GM03348 (cell line): ENCODE data around the gene OFD1.
"Not testable (repeated sequence)": the region's sequence is repeated elsewhere in the genome, so short reads cannot be mapped to it uniquely, and the experiment has no call there.

Experiments
- DNase-seq: peaks from one replicate; pipeline ENCODE4 v3.0.0; 2012; ENCODE audit warnings: low spot score

Gene OFD1

DNA sequence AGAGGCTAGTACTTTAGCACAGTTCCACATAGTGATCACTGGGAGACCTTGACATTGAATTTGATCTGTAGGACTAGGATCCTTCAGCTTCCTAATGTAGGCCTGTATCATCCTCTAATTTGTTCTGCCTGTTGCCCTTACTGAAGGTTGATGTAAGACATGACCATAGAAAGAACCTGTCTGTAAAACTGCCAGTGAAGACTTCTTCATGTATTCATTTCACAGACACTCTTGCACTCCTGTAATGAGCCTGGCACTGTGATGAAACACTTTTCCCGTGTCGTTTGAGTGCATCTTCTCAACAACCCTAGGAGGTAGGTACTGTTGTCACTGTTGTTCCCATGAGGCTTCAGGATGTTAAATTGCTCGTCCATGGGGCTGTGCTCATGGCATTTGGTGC lies 31.0 kb upstream of the OFD1 start:
- DNase-seq, result no peak

DNA sequence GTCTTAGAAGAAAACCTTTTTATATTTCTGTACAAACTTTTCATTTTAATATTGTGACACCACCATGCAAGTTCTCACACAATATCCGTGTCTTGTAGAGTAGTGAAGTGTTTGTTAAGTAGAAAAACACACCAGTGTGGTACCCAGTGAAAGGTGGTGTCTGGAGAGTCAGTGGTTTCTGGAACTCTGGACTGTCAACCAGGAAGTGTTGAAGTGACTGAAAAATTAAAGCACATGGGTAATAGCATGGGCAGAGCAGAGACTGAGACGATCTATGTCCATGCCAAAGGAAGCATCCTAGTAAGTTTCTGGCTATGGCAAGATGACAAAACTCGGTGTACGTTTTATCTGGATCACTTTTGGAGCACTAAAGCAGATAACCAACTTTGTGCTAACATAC lies 23.4 kb upstream of the OFD1 start:
- DNase-seq, result no peak

DNA sequence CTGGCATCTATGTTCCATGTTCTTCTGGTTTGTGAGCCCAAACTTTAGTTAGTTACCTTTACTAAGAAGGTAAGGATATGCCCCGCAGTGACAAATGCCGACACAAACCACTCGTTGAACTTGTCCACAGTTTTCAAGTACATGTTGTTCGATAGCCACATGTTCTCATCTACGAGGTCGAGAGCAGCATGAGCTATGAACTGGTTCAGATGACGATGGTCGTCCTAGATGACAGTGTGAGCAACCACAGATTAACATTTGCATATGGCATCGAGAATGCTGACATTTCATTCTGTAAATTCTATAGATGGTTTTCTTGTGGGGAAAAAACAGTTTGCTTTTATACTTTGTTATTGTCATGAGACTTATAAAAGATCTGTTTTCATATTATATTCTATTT lies 18.1 kb upstream of the OFD1 start:
- DNase-seq, result no peak

DNA sequence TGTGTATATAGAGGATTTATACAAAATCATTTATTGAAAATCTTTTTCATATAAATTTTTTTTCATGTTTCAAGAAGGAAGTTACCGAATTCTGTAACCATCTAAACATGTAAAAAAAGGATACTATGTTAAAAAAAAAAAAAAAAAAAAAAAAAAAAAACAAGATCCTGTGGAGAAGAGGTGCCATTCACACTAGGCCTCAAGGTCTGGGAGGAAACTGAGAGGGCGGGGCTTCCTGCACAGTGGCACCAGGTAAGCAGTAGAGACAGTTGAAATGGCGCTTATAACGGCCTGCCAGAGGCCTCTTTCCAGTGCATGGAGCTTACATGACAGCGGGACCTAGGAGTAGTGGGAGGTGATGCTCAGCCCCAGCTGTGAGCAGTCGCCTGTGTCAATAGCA lies 17.6 kb upstream of the OFD1 start:
- no peak for DNase-seq

DNA sequence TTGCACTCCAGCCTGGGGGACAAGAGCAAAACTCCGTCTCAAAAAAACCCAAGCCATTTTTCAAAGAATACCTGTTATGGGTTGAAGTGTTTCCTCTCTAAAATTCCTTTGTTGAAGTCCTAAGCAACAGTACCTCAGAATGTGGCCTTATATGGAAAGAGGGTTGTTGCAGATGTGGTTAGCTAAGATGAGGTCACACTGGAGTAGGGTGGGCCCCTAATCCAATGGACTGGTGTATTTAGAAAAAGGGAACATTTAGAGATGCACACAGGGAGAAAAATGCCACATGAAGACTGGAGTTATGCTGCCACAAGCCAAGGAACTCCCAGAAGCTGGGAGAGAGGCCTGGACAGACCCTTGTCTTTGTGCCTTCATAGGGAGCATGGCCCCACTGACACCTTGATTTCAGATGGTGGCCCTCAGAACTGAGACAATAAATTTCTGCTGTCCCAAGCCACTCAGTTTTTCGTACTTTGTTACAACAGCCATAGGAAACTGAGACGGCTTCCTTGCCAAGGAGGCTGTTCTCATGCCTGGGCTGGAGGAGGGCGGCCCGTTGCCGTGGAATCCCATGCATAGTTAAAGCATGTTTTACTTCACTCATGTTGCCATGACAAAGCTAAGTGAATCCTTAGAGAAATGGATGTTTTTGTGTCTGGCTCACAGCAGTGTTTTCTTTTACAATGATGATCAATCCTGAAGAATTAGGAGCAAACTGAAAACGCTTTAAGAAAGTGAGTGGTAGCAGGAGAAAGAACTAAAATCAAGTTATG lies 16.7 kb upstream of the OFD1 start:
- peak; percentile 30 for DNase-seq

DNA sequence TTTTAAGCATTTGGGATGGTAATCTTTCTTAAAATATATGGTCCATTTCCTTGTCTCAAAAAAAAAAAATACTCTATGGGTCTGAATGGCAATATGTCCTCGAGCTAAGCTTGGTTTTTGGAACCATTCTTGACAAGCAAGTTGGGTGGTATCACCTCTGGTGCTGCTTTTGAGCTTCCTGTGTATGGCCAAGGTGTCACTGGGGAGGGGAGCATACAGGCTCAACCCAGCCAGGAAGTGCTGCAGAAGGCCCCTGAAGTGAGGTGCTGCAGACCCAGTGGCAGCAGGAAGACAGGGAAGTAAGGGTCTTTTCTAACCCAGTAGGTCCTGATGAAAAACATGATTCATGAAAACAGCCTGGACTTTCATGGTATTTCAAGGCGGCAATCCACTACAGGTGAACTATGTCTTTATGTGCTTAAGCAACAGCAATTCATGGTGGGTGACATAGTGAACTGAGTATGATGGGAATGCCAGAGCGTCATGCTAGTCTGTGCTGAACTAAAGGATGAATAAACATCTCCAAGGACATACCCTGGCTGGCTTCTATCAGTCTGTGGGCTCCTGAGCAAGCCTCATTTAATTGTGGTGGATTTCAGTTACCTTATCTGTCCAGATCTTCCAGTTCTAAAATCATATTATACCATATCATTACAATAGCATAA lies 15.2 kb upstream of the OFD1 start:
- no peak for DNase-seq

DNA sequence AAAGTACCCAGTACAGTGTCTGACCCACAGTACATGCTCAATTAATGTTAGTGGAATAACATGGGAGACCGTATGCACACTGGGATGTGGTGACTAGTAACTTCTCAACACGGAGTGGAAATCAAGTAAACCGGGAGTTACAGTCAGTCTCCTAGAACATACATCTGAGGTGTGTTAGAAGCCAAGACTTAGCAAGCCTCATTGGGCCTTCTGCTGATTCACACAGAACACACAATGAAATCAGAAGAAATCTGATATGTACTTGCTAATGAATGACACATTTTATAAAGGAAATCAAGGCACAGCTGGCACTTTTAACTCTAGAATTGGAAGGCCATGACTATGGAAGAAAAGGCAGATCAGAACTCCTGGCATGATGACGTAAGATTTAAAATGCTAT lies 13.2 kb upstream of the OFD1 start:
- no peak for DNase-seq

DNA sequence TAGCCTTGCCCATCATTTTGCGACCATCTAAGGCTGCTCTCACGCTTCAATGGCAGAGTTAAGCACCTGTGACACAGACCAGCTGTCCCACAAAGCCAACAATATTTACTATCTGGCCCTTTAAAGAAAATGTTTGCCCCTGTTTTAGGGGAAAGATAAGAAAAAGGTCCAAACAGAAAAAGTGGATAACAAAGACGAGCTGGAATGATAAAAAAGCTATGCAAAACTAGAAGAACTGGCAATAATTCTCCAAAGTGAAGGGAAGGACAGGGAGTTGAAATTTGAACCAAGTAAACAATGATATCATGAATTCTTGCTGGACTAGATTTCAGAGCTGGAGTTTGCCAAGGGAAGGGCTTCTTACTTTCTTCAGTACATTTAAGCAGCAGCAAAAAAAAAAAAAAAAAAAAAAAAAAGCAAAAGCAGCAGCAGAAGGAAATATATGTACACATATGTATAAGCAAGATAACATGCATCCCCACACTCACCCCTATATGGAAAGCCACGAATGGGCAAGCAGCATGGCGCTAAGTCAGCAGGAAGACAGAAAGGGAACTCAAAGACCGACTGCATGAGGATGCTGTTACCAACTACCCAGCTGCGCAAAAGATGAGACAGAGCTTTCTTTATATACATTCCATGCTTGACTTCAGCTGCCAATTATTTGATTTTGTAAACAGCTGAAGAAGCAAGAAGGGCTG lies 12.6 kb upstream of the OFD1 start:
- no peak for DNase-seq

DNA sequence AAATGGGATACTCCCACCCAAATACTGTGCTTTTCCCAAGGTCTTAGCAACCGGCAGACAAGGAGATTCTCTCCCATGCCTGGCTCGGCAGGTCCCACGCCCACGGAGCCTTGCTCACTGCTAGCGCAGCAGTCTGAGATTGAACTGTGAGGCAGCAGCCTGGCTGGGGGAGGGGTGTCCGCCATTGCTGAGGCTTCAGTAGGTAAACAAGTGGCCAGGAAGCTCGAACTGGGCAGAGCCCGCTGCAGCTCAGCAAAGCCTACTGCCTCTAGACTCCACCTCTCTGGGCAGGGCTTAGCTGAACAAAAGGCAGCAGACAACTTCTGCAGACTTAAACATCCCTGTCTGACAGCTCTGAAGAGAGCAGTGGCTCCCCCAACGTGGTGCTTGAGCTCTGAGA lies 9.7 kb upstream of the OFD1 start:
- DNase-seq, result not testable (repeated sequence)

DNA sequence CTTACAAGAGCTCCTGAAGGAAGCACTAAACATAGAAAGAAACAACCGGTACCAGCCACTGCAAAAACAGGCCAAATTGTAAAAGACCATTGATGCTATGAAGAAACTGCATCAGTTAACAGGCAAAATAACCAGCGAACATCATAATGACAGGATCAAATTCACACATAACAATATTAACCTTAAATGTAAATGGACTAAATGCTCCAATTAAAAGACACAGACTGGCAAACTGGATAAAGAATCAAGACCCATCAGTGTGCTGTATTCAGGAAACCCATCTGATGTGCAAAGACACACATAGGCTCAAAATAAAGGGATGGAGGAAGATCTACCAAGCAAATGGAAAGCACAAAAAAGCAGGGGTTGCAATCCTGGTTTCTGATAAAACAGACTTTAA lies 8.0 kb upstream of the OFD1 start:
- not testable (repeated sequence) for DNase-seq

DNA sequence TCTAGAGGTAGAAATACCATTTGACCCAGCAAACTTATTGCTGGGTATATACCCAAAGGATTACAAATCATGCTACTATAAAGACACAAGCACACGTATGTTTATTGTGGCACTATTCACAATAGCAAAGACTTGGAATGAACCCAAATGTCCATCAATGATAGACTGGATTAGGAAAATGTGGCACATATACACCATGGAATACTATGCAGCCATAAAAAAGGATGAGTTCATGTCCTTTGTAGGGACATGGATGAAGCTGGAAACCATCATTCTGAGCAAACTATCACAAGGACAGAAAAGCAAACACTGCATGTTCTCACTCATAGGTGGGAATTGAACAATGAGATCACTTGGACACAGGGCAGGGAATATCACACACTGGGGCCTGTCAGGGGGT lies 4.0 kb upstream of the OFD1 start:
- DNase-seq, result not testable (repeated sequence)

DNA sequence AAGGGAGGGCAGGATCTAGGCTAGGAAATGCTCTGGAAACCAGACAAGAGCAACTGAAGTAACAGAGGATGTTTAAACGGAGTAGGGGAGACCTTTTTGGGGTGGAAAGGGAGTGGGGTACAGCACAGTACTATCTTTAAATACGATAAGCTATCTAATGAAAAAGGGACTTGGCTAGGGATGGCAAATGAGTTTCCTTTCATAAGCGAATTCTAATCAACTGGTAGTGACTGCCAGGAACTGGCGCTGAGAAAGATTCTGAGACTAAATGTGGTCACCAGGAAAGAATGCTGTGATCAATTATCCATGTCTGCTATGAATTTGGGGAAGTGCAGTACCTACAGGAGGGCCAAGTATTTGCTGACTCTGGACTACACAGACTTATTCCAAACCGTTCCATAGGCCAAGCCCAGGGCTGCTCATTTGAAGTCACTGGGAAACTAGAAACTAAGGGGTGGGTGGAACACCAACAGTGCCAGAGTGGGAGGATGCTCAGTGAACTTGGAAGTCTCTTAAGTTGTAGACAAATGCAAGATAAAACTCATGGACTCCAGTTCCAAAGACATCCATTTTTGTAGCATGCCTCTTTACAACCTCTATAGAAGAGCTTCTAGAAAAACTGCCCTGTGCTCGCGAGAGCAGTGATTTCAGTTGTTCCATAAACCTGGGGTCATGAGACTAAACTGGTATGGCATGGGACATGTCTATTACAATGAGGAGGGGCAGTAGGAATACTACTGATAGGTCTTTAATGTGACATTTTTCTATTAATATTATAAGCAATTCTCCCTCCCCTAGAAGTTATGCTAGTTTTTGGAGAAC lies 2.1 kb upstream of the OFD1 start:
- peak; percentile 17 for DNase-seq

DNA sequence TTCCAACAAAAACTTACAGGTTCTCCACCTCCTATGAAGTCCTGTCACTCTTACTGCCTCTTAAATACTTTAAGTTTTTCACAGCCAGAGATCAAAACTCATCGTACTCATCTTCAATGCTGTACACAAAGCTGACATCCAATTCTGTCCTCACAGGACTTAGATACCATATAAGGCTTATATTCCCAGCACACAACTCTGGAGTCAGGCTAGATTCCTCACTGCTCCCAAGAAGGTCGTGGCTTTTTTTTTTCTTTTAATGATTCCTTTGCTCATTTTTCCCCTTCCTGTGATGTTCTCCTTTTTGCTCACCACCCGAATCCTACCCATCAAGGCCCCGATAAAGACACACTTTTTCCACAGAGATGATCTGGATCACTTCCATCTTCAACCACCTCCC lies 1.0 kb upstream of the OFD1 start:
- no peak for DNase-seq

DNA sequence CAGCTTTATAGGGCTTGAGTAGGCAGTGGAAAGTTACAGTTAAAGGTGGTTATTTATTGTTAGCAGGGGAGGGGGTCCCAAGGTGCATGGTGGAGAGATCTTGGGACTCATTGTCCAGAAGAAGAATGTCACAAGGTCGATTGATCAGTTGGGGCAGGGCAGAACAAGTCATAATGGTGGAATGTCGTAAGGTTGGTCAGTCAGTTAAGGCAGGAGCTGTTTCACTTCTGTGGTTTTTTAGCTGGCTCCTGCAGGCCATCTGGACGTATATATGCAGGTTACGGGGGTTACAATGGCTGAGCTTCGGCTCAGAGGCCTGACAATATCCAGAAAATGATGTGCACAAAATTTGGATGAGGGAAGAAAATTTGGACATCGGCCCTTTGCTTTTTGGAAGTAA lies 7.1 kb downstream of the OFD1 start:
- no peak for DNase-seq

DNA sequence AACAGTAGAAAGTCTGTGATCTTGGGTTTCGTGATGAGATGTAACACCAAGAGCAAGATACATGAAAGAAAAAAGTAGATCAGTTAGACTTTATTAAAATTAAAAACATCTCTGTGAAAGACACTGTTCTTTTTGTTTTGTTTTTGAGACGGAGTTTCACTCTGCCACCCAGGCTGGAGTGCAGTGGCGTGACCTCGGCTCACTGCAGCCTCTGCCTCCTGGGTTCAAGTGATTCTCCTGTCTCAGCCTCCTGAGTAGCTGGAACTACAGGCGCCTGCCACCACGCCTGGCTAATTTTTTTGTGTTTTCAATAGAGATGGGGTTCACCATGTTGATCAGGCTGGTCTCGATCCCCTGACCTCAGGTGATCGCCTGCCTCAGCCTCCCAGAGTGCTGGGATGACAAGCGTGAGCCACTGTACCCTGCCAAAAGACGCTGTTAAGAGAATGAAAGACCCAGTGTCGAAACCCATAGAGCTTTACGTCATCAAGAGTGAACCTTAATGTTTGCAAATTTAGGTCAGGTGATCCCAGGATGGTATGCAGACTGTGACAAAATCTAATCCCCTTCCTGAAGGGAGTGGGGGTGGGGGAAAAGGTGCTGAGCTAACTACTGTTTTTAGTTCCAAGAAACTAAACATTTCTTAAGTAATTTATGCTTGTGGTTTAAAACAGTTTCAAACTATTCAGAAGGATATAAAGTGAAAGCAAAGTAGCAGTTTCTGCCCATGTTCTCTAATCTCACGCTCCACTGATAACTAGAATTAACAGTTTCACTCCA lies 8.0 kb downstream of the OFD1 start:
- no peak for DNase-seq

DNA sequence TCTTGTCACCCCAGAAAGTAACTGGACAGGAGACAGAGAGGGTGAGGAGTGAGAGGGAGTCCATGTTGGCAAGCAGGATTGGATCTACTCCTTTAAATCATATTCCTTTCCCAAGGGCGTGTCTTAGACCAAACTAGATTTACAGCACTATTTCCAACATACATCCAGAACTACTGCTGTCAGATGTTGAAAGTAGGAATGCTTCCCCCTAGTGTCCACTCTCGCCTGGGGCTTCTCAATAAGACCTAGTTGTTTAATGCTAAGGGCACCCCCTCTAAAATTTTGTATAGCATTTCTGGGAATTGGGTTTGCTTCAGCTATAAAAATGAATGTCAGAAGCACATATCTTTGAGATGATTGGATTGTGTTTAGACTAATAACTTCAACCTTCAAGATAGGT lies 13.3 kb downstream of the OFD1 start:
- peak; percentile 41 for DNase-seq

DNA sequence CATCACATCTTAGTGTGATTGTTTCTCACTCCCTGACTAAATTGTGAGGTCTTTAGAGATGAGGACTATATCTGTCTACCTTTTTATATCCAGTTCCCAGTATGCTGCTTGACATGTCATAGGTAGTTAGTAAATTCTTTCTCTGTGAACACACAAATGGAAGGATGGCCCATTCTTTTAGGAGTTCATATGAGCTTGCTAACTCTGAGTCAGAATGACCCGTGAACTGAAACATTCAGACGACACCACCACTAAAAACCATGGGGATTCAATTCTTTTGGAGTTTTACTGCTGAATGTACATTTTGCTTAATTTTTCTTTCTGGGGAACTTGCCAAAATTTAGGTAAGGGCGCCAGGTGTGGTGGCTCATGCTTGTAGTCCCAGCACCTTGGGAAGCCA lies 13.9 kb downstream of the OFD1 start:
- DNase-seq, result no peak

DNA sequence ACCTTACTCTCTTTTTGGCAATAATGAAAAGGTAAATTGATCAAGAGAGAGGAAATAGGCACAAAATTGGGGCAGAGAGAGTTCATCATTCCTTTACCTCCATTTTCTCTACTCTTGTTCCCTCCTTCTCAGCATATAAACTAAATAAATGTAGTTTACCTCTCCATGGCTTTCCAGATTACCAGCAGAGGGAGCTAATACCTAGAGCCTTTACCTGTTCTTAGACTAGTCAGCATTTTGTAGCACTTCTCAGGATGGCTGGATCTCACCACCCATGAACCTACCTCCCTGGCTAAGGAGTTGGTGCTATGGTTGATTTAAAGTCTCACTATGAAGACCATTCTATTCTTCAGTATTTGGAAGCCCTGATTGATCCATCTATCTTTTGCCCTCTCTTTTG lies 15.7 kb downstream of the OFD1 start:
- no peak for DNase-seq

DNA sequence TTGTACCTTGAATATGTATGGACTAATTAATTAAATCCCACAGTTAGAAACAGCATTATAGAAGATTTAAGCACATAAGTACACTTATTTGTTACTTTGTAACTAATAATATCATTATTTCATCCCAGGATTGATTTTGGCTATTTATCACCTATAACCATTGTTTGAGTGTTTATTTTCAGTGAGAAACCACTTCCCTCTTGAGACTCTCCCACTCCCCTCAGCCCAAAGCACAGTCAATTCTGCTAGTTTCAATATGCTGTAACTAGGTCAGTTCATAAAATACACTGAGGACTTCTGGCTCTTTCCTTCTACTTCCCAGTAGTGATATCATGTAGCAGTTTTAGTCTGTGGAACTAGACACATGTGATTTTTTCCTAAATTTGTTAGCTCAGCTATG lies 16.3 kb downstream of the OFD1 start:
- no peak for DNase-seq

DNA sequence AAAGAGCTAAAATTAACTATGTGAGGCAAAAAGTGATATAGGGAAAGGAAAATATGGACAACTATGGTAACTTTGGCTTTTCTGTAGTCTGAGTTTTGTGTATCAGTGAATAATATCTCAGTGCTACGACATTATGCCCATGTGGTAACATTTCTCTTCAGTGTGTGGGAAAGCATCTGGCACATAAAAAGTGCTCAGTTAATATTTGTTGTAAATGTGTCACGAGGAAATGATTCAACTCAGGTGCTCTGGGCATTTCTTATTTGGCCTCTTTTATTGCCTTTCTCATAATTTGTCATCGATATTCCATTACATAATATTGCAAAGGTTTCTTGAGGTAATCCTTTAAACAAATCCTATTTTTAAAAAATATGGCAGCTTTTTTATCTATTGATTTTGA lies 17.6 kb downstream of the OFD1 start:
- no peak for DNase-seq

DNA sequence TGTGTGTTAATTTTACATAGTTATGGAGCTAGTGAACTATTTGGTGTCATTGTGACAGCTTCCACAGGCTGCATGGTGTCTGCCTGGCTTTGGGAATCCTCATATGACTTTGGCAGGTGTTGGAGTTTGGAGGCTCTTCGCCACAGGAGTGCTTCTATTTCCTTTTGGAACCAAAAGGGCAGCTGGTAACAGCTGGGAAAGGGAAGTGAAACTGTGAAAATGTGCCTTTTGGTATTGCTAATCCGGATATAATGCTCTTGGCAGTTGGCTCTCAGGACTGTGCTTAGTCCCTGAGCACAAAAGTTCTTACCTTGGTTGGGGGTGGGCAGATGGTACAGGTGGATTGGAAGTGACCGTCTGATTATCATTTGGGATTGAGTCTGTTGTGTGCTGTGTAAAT lies 18.1 kb downstream of the OFD1 start:
- no peak for DNase-seq

DNA sequence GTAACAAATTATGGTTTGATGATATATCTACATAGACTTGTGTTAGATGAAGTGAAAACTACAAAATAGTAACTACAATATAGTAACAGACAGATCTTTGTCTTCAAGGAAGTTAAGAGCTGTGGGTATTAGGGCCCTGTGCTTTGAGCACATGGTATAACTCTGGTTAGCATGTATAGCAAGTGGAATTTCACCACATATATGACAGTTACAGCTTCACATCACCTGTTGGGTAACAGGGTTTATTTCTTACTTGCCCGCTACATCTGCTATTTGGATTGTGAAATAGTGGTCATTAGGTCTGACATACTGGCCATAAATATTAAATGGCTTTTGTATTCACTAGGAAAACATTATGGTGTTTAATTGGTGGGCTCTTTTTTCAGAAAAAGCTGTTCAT lies 20.2 kb downstream of the OFD1 start:
- DNase-seq, result no peak
